ENCODE results near the gene PGA3.
A peak's percentile ranks its signal among the peaks of the same experiment; 100 is the strongest.

Gene PGA3

DNA sequence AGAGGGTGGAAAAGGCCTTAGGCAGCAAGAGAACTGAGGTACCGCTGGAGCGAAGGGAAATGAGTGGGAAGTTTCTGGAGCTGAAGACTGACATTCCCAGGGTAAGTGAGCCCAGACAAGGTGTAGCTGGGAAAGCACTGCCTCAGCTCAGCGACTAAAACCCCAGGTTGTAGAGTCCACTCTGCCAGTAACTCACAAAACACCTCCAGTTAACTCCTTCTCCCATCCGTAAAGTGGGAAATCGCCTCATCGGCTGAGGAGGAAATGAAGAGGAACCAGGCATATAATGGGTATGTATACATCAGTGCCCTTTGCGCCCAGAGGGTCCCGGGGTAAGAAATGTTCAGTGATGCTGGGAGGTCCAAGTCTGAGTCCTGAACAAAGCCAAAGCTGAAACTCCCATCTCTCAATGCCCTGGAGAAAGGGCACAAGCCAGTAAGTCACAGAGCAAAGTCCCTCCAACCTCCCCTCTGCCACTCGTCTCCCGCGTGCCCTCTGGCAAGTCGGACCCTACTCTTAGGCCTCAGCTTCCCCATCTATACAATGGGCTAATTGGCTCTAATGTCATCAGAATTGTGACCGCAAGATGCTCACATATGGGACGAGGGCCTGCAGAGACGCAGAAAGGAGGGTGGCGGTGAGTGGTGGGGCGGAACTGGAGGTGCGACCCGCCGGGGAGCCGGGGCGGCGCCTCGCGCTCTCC lies 42.7 kb upstream of the PGA3 start:
- in situ Hi-C loops (cut with HindIII; ENCODE audit: low sequenced_read_pairs): no loop called here
- H3K4me3 ChIP-seq (ENCODE audit: low read depth, low read length): peak overlapping the region; percentile 65
- no peak for DNase-seq (ENCODE audit: low read depth)
- TF ChIP-seq, protein P1, sequence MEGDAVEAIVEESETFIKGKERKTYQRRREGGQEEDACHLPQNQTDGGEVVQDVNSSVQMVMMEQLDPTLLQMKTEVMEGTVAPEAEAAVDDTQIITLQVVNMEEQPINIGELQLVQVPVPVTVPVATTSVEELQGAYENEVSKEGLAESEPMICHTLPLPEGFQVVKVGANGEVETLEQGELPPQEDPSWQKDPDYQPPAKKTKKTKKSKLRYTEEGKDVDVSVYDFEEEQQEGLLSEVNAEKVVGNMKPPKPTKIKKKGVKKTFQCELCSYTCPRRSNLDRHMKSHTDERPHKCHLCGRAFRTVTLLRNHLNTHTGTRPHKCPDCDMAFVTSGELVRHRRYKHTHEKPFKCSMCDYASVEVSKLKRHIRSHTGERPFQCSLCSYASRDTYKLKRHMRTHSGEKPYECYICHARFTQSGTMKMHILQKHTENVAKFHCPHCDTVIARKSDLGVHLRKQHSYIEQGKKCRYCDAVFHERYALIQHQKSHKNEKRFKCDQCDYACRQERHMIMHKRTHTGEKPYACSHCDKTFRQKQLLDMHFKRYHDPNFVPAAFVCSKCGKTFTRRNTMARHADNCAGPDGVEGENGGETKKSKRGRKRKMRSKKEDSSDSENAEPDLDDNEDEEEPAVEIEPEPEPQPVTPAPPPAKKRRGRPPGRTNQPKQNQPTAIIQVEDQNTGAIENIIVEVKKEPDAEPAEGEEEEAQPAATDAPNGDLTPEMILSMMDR (IDR thresholded peaks at IDR 0.05; ENCODE audit: low read depth, low read length, missing control alignments): no peak

DNA sequence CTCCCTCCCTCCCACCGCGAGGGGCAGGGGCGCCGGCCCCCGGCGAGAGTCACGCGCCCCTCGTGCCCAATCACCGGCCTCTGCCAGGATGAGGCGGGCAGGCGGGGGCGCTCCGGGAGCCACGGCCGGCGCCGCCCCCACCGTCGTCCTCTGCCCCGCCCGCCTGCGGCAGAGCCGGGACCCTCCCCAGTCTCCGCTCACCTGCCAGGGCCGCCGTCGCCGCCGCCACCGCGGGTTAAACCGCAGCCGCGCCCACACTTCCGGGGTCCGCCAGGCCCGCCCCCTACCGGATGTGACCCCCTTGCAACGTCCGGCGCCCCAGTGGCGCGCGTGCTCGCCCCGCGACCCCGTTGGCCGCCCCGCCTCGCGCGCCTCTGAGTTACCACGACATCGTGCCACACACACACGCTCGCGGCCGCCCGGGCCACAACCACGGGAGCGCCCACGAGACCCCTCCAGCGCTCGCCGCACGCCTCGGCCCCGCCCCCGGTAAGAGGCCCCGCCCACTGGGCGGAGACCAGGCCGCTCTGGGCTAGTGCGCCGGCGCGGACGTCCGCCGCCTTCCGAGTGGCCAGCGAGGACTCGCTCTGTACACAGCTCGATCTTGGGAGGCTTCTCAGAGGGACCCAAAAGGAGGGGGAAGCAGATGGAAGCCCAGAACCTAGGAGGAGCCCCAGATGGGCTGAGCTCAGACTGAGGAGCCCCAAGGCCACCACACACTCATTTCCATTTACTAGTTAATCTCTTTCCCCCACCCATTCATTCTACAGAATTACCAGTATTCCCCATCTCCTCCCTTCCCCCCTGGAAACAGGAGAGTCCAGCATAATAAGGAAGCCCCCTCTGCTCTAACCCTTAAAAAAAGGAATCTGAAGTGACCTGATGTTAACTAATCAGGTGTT lies 41.9 kb upstream of the PGA3 start, which contains the start of gene VPS37C:
TSS of gene VPS37C (minus strand) at position 237 of the 902 bp plus-strand sequence. CDS start 22,597 bp downstream, outside the sequence.
- TF ChIP-seq, protein P1 (IDR thresholded peaks at IDR 0.05; ENCODE audit: low read depth, low read length, missing control alignments): no peak
- in situ Hi-C loops (cut with HindIII; ENCODE audit: low sequenced_read_pairs): no loop called here
- H3K4me3 ChIP-seq (ENCODE audit: low read depth, low read length): peak within 1 kb of the TSS; percentile 65
- peak; percentile 50 for DNase-seq (ENCODE audit: low read depth)

DNA sequence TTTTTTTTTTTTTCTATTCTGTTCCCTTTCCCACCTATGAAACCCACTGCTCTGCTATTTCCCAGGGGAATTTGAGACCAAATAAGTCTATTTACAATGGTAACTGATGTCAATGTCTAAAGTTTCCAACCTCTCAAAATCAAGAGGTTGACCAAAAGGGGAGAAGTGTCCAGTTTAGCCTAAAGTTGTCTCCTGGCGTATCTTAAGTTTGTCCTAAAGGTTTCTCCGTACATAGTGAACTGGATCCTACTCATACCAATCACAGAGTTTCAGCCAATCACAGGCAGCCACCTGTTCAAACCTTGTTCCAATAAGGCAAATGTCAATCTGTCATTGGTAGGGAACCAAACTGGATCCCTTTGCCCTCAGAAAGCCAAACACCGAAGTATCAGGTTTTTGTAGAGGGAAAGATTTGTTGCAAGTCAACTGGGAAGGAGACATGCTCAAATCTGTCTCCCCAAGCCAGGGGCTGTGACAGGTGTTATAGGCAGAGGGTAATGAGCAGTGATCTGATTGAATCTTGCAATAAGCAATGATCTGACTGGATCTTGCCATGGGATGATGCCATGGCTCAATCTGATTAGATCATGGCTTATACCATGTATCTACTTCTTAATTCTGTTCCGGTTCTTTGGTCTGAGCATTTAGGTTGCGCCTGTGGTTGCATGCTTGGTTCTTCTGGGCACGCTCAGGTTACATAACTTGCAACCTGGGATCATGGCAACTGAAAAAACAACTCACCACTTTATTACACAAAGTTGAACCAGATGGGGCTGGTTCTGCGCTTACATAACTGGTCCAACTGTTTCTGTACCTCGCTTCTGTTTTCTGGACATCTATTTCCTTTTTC lies 41.0 kb upstream of the PGA3 start:
- peak overlapping the region; percentile 65 for H3K4me3 ChIP-seq (ENCODE audit: low read depth, low read length)
- in situ Hi-C loops (cut with HindIII; ENCODE audit: low sequenced_read_pairs): no loop called here
- TF ChIP-seq, protein P1 (IDR thresholded peaks at IDR 0.05; ENCODE audit: low read depth, low read length, missing control alignments): no peak
- no peak for DNase-seq (ENCODE audit: low read depth)

DNA sequence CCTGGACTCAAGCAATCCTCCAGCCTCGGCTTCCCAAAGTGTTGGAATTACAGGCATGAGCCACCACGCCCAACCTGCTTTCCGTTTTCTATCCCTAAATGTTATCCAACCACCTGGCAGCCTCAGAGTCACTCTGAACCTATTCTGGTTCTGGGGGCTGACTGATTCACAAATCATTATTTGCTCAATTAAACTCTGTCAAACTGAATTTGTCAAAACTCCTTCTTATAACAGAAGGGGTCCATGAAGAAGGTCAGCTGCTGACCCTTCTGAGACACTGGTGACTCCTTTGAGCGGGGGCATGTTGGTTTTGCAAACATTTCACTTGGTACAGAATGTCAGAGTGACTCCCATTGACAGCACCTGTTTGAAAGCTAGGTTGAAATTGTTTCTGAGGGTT lies 40.3 kb upstream of the PGA3 start:
- in situ Hi-C loops (cut with HindIII; ENCODE audit: low sequenced_read_pairs): no loop called here
- DNase-seq (ENCODE audit: low read depth): no peak
- H3K4me3 ChIP-seq (ENCODE audit: low read depth, low read length): no peak overlapping the region
- TF ChIP-seq, protein P1 (IDR thresholded peaks at IDR 0.05; ENCODE audit: low read depth, low read length, missing control alignments): no peak

DNA sequence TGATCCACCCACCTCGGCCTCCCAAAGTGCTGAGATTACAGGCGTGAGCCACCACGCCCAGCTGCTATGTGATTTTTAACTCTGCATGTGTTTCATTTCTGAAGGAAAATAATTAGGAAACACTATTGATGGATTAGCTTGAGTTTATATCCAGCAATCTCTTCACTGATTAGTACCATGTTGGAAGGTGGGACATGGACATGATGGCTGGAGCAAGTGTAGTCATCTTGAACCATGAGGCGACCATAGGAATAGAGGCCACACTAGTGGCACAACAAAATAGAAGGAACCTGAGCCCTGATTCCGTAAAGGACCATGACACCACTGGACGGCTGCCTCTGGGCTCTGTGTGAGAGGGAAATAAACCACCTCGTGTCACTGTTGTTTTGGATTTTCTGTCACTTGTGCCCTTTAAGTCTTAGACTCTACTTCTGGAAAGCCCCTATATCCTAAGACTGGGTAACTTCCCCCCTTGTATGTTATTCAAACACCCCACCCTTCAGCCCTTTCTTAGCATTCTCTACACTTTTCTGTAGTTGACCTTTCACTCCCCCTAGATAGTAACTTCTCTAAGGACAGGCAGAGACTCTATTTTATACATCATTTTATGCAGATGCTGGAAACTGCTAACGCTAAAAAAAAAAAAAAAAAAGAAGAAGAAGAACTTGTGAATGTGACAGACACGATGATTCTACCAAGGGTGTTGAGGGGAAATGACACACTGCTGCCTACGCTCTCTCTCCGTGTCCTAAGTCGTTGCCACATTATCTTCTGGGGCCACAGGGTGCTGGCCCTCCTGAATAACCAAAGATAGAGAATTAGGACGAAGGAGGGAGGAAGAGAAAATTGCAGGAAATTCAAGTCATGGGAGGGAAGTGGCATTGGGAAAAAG lies 39.4 kb upstream of the PGA3 start:
- in situ Hi-C loops (cut with HindIII; ENCODE audit: low sequenced_read_pairs): no loop called here
- DNase-seq (ENCODE audit: low read depth): no peak
- TF ChIP-seq, protein P1 (IDR thresholded peaks at IDR 0.05; ENCODE audit: low read depth, low read length, missing control alignments): no peak
- no peak overlapping the region for H3K4me3 ChIP-seq (ENCODE audit: low read depth, low read length)

Measured in astrocyte of the cerebellum (primary cell).